Nephron (organoid): ENCODE measurements around the gene NPEPPS.

Experiments used
- H3K27ac Mint-ChIP-seq, 3 experiments: 2 replicates each; pipeline ENCODE4 v1.8.0; 2020; ENCODE audit warnings: mixed read lengths in 3 of 3, mild to moderate bottlenecking in 2 of 3, moderate library complexity in 1 of 3
- H3K27me3 Mint-ChIP-seq: 2 replicates; pipeline ENCODE4 v1.8.0; 2021; ENCODE audit warnings: low read depth, mild to moderate bottlenecking, moderate library complexity, mixed read lengths
- H3K36me3 Mint-ChIP-seq: 2 replicates; pipeline ENCODE4 v1.8.0; 2020; ENCODE audit warnings: low read depth, mixed read lengths
- H3K4me1 Mint-ChIP-seq: 2 replicates; pipeline ENCODE4 v1.8.0; 2020; ENCODE audit warnings: mixed read lengths
- H3K4me3 Mint-ChIP-seq, 3 experiments: 2 replicates each; pipeline ENCODE4 v1.8.0; 2020; ENCODE audit warnings: mild to moderate bottlenecking in 3 of 3, mixed read lengths in 3 of 3, moderate library complexity in 2 of 3
- H3K9me3 Mint-ChIP-seq: 2 replicates; pipeline ENCODE4 v1.8.0; 2020; ENCODE audit warnings: mixed read lengths
- CTCF ChIP-seq, 3 experiments: fragments of 200-600 bp; sonication (generic); IDR thresholded peaks; one replicate each; pipeline ENCODE4 v1.5.0; 2021; ENCODE audit warnings: antibody characterized with exemption in 3 of 3; ENCODE audit not compliant: unreplicated experiment in 3 of 3

The NPEPPS gene

GRCh38 chr17:47622180-47622549 is 91.3 kb downstream of the NPEPPS start:
- peaks cover 23% of the 10 kb centered on the region for H3K4me1 Mint-ChIP-seq
- H3K27ac Mint-ChIP-seq = peak overlapping the region; percentile 68 to 92 (median 72)
- no peak for TF ChIP-seq CTCF (IDR thresholded peaks at IDR 0.05; ENCODE audit: unreplicated experiment in 3 of 3)
- H3K9me3 Mint-ChIP-seq = no peaks in the 10 kb centered on the region
- H3K4me3 Mint-ChIP-seq = no peak overlapping the region
- H3K36me3 Mint-ChIP-seq = peaks cover 58% of the 10 kb centered on the region
- no peaks in the 10 kb centered on the region for H3K27me3 Mint-ChIP-seq

- peaks cover 23% of the 10 kb centered on the region for H3K4me1 Mint-ChIP-seq
- H3K27me3 Mint-ChIP-seq = no peaks in the 10 kb centered on the region
- no peak overlapping the region for H3K4me3 Mint-ChIP-seq
- TF ChIP-seq CTCF (IDR thresholded peaks at IDR 0.05; ENCODE audit: unreplicated experiment in 3 of 3) = no peak
- H3K9me3 Mint-ChIP-seq = no peaks in the 10 kb centered on the region
- H3K27ac Mint-ChIP-seq = peak overlapping the region in 1 of 3 experiments; percentile 42
- peaks cover 41% of the 10 kb centered on the region for H3K36me3 Mint-ChIP-seq
Observed at GRCh38 chr17:47624727-47625068, 93.8 kb downstream of the NPEPPS start.

- no peaks in the 10 kb centered on the region for H3K27me3 Mint-ChIP-seq
- no peak for TF ChIP-seq CTCF (IDR thresholded peaks at IDR 0.05; ENCODE audit: unreplicated experiment in 3 of 3)
- no peak overlapping the region for H3K4me3 Mint-ChIP-seq
- peaks cover 26% of the 10 kb centered on the region for H3K36me3 Mint-ChIP-seq
- no peaks in the 10 kb centered on the region for H3K4me1 Mint-ChIP-seq
- H3K9me3 Mint-ChIP-seq = no peaks in the 10 kb centered on the region
- no peak overlapping the region for H3K27ac Mint-ChIP-seq
Observed at GRCh38 chr17:47628014-47628566, 97.2 kb downstream of the NPEPPS start.

GRCh38 chr17:47629826-47630225 is 98.9 kb downstream of the NPEPPS start:
- Mint-ChIP-seq H3K4me3 (no peak overlapping the region), H3K36me3 (peaks cover 18% of the 10 kb centered on the region), H3K27me3 (no peaks in the 10 kb centered on the region), H3K27ac (no peak overlapping the region), H3K9me3 (no peaks in the 10 kb centered on the region), H3K4me1 (no peaks in the 10 kb centered on the region)
- TF ChIP-seq CTCF (IDR thresholded peaks at IDR 0.05; ENCODE audit: unreplicated experiment in 3 of 3) = no peak

- H3K4me1 Mint-ChIP-seq = no peaks in the 10 kb centered on the region
- no peaks in the 10 kb centered on the region for H3K9me3 Mint-ChIP-seq
- no peaks in the 10 kb centered on the region for H3K27me3 Mint-ChIP-seq
- H3K27ac Mint-ChIP-seq = no peak overlapping the region
- peaks cover 13% of the 10 kb centered on the region for H3K36me3 Mint-ChIP-seq
- H3K4me3 Mint-ChIP-seq = no peak overlapping the region
- TF ChIP-seq CTCF (IDR thresholded peaks at IDR 0.05; ENCODE audit: unreplicated experiment in 3 of 3) = no peak
Observed at GRCh38 chr17:47630614-47631013, 99.7 kb downstream of the NPEPPS start.

- Mint-ChIP-seq H3K4me1 (no peaks in the 10 kb centered on the region), H3K27ac (no peak overlapping the region), H3K27me3 (no peaks in the 10 kb centered on the region), H3K9me3 (no peaks in the 10 kb centered on the region), H3K4me3 (no peak overlapping the region), H3K36me3 (peaks cover 16% of the 10 kb centered on the region)
- TF ChIP-seq CTCF (IDR thresholded peaks at IDR 0.05; ENCODE audit: unreplicated experiment in 3 of 3) = no peak
Observed at GRCh38 chr17:47632991-47633390, 102.1 kb downstream of the NPEPPS start.
